Vagina (tissue), 2 donors: ENCODE results near the gene UPF1. TPM values are rescaled to one million over a fixed set of nuclear protein-coding genes. Genes with fewer than 3 reads are reported as not detected.

Experiments used
- DNase-seq, 2 donors: peaks; one replicate each; pipeline ENCODE4 v3.0.0-alpha.2; 2017; ENCODE audit errors: extremely low spot score in 2 of 2
- H3K27ac ChIP-seq: fragments of 200-600 bp; sonication (generic); one replicate; pipeline ENCODE4 v1.5.1; 2019
- H3K27me3 ChIP-seq: fragments of 200-600 bp; sonication (generic); one replicate; pipeline ENCODE4 v1.5.1; 2019
- H3K36me3 ChIP-seq, 2 donors: fragments of 200-600 bp; sonication (generic); one replicate each; pipeline ENCODE4 v1.5.1; 2017 to 2019
- H3K4me1 ChIP-seq: fragments of 200-600 bp; sonication (generic); one replicate; pipeline ENCODE4 v1.5.1; 2019
- H3K4me3 ChIP-seq, 2 donors: fragments of 200-600 bp; sonication (generic); 1 replicate in 1 of 2; 2 replicates in 1 of 2; pipeline ENCODE4 v1.5.1; 2016 to 2019
- H3K9me3 ChIP-seq: fragments of 200-600 bp; sonication (generic); one replicate; pipeline ENCODE4 v1.5.1; 2019
- POLR2A ChIP-seq, 2 donors: fragments of 450-650 bp; IDR thresholded peaks; one replicate each; pipeline ENCODE4 v1.6.1; 2017; ENCODE audit warnings: antibody characterized with exemption in 2 of 2, mild to moderate bottlenecking in 2 of 2, moderate library complexity in 2 of 2
- POLR2AphosphoS5 ChIP-seq, 2 donors: sonication (generic); formaldehyde crosslinking; IDR thresholded peaks; one replicate each; pipeline ENCODE4 v1.9.0; 2017; ENCODE audit warnings: antibody characterized with exemption in 2 of 2, mild to moderate bottlenecking in 2 of 2, low read depth in 1 of 2; ENCODE audit not compliant: insufficient read depth in 1 of 2
- intact Hi-C: fragments of 100-400 bp; cut with DNase I; formaldehyde crosslinking; loops from one replicate; pipeline ENCODE4 v1.15.1; 2023
- total RNA-seq: library from RNA; depleted of rRNA; stranded (reverse); fragments of >200 nt; gene quantifications from one replicate; pipeline ENCODE4 v1.2.3, GENCODE V29; 2016
- TF ChIP-seq, protein P1 (sequence below), 3 experiments: fragments of 450-650 bp in 2 of 3; fragments of 200-600 bp in 1 of 3; sonication (generic) in 1 of 3; IDR thresholded peaks; one replicate each; pipeline ENCODE4 v1.5.1; 2017 to 2019; ENCODE audit warnings: antibody characterized with exemption in 3 of 3, mild to moderate bottlenecking in 2 of 3, moderate library complexity in 2 of 3

UPF1 gene
- total RNA-seq, 1 donor from 2014 or later: 77.8 TPM

- H3K4me3 ChIP-seq: no peak overlapping the region
- DNase-seq: no peak
- no peaks in the 10 kb centered on the region for H3K9me3 ChIP-seq
Measured at GRCh38 chr19:18847549-18848463, 16.0 kb downstream of the UPF1 start.

GRCh38 chr19:18848878-18849661, 17.3 kb downstream of the UPF1 start:
- Histone ChIP-seq H3K36me3 (peaks cover 0 to 41% of the 10 kb centered on the region in 2 donors), H3K4me1 (peaks cover 75% of the 10 kb centered on the region), H3K4me3 (no peak overlapping the region), H3K27ac (peak overlapping the region; percentile 92), H3K27me3 (no peaks in the 10 kb centered on the region), H3K9me3 (no peaks in the 10 kb centered on the region)
- intact Hi-C loops: loop anchor here (10.0 kb wide), 2 partner anchors 164 to 384 kb away; partner anchors contain the start of gene CRTC1
- no peak for DNase-seq
- peak; percentile 52 to 53 for TF ChIP-seq POLR2AphosphoS5 (IDR thresholded peaks at IDR 0.05; ENCODE audit: insufficient read depth in 1 of 2, low read depth in 1 of 2)
- TF ChIP-seq, protein P1, sequence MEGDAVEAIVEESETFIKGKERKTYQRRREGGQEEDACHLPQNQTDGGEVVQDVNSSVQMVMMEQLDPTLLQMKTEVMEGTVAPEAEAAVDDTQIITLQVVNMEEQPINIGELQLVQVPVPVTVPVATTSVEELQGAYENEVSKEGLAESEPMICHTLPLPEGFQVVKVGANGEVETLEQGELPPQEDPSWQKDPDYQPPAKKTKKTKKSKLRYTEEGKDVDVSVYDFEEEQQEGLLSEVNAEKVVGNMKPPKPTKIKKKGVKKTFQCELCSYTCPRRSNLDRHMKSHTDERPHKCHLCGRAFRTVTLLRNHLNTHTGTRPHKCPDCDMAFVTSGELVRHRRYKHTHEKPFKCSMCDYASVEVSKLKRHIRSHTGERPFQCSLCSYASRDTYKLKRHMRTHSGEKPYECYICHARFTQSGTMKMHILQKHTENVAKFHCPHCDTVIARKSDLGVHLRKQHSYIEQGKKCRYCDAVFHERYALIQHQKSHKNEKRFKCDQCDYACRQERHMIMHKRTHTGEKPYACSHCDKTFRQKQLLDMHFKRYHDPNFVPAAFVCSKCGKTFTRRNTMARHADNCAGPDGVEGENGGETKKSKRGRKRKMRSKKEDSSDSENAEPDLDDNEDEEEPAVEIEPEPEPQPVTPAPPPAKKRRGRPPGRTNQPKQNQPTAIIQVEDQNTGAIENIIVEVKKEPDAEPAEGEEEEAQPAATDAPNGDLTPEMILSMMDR (IDR thresholded peaks at IDR 0.05): no peak

More at GRCh38 chr19:18847549-18848463, 16.0 kb downstream of the UPF1 start:
- TF ChIP-seq, protein P1 (IDR thresholded peaks at IDR 0.05): no peak
- TF ChIP-seq POLR2AphosphoS5 (IDR thresholded peaks at IDR 0.05; ENCODE audit: insufficient read depth in 1 of 2, low read depth in 1 of 2): peak in 1 of 2 donors; percentile 48
- Histone ChIP-seq H3K27me3 (no peaks in the 10 kb centered on the region), H3K36me3 (peaks cover 0 to 28% of the 10 kb centered on the region in 2 donors), H3K4me1 (peaks cover 82% of the 10 kb centered on the region), H3K27ac (peak overlapping the region; percentile 92)
- intact Hi-C loops: loop anchor here (10.0 kb wide), 2 partner anchors 163 to 383 kb away; partner anchors contain the start of gene CRTC1

DNA sequence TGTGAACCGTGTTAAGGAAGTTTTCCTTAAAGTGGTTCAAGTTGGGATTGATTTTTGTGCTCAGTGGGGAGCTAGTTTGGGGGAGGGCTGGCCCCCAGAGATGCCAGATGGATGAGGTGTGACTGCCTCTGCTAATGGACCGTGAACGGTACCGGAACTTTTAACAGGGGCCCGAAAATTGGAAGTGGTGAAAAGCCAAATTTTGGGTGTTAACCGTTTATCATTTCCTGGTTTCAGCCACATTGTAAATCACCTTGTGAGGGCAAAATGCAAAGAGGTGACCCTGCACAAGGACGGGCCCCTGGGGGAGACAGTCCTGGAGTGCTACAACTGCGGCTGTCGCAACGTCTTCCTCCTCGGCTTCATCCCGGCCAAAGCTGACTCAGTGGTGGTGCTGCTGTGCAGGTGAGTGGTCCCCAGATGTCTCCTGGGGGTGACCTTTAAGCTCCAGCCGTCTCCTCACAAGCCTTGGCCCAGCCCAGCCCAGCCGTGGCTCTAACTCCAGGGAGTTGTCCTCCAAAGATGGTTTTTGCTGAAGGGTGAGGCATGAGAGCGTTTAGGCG, 18.2 kb downstream of the UPF1 start:
- intact Hi-C loops: loop anchor here (5.0 to 10.0 kb wide), 3 partner anchors 165 to 385 kb away; partner anchors contain the start of gene CRTC1
- DNase-seq: no peak
- no peak overlapping the region for H3K4me3 ChIP-seq
- H3K4me1 ChIP-seq: peaks cover 70% of the 10 kb centered on the region
- H3K27me3 ChIP-seq: no peaks in the 10 kb centered on the region
- TF ChIP-seq POLR2AphosphoS5 (IDR thresholded peaks at IDR 0.05; ENCODE audit: insufficient read depth in 1 of 2, low read depth in 1 of 2) (no peak), POLR2A (IDR thresholded peaks at IDR 0.05) (no peak)
- TF ChIP-seq, protein P1 (IDR thresholded peaks at IDR 0.05): no peak
- no peaks in the 10 kb centered on the region for H3K9me3 ChIP-seq
- H3K36me3 ChIP-seq: peaks cover 0 to 49% of the 10 kb centered on the region in 2 donors
- H3K27ac ChIP-seq: peak overlapping the region; percentile 92

GRCh38 chr19:18850471-18851375, 19.0 kb downstream of the UPF1 start:
- no peaks in the 10 kb centered on the region for H3K9me3 ChIP-seq
- H3K27ac ChIP-seq: peak overlapping the region; percentile 92
- intact Hi-C loops: loop anchor here (5.0 kb wide), 1 partner anchor 258 kb away; no protein-coding TSS in a partner anchor
- TF ChIP-seq, protein P1 (IDR thresholded peaks at IDR 0.05): no peak
- TF ChIP-seq POLR2A (IDR thresholded peaks at IDR 0.05) (no peak), POLR2AphosphoS5 (IDR thresholded peaks at IDR 0.05; ENCODE audit: insufficient read depth in 1 of 2, low read depth in 1 of 2) (peak in 1 of 2 donors; percentile 55)
- H3K36me3 ChIP-seq: peaks cover 0 to 57% of the 10 kb centered on the region in 2 donors
- peaks cover 61% of the 10 kb centered on the region for H3K4me1 ChIP-seq
- H3K4me3 ChIP-seq: no peak overlapping the region
- no peak for DNase-seq
- H3K27me3 ChIP-seq: no peaks in the 10 kb centered on the region
